ENCODE data around the gene KCNG1. TPM values are rescaled to one million over a fixed set of nuclear protein-coding genes. Genes with fewer than 3 reads are reported as not detected.

Gene KCNG1
- total and polyA plus RNA-seq, 2 of the 8 experiments (the other 6 are each of a cell fraction or from before 2014, with no cell fraction given): 16.0 to 18.0 TPM

- POLR2A ChIA-PET (ENCODE audit: partially characterized antibody): interaction anchor here (2.0 kb wide), 1 partner anchor 16 kb away, joined by 5 read pairs; no protein-coding TSS in a partner anchor
- peaks cover 14 to 20% of the 10 kb centered on the region in 2 experiments for H4K20me1 ChIP-seq (replicated peaks in 1 of 2; ENCODE audit: control insufficient read depth in 1 of 2, insufficient read depth in 2 of 2, low read length in 2 of 2)
These were observed 63.3 kb downstream of the KCNG1 start for GRCh38 chr20:50959543-50960126.

More at GRCh38 chr20:50959543-50960126, 63.3 kb downstream of the KCNG1 start:
- 90% methylated on average over 25 of the region's 25 CpGs; no CpG with 5 or more reads in 1 of the 2 experiments for WGBS, 2 experiments (ENCODE audit: extremely low coverage in 1 of 2, insufficient coverage in 1 of 2, insufficient read length in 1 of 2, insufficient replicate concordance in 2 of 2, low coverage in 1 of 2, low lambda C conversion rate in 2 of 2, missing lambda C conversion rate in 1 of 2)
- Histone ChIP-seq H3K4ac (replicated peaks; ENCODE audit: insufficient read length, low read depth, low read length) (no peak overlapping the region), H2AFZ (ENCODE audit: low read length) (no peak overlapping the region), H3K36me3 (ENCODE audit: control insufficient read depth in 2 of 4, insufficient read depth in 4 of 4, low read length in 3 of 4) (peaks cover 0 to 4% (median 1%) of the 10 kb centered on the region in 4 experiments; a peak in 1 of 8 replicates), H3K27ac (ENCODE audit: low read depth, low read length) (no peak overlapping the region), H3K79me1 (ENCODE audit: low read depth, low read length) (peaks cover 8% of the 10 kb centered on the region; the same call in 1 of the 2 replicates), H3K9ac (replicated peaks in 1 of 4; ENCODE audit: extremely low read depth in 1 of 4, low read depth in 3 of 4, low read length in 3 of 4) (peak overlapping the region in 3 of 4 experiments; percentile 80 to 97 (median 92); a peak in 5 of 7 replicates), H2BK12ac (ENCODE audit: low read depth, low read length) (no peak overlapping the region), H4K5ac (ENCODE audit: insufficient read length, low read depth, low read length) (no peak overlapping the region), H3K9me3 (ENCODE audit: insufficient read depth in 2 of 2, low read depth in 1 of 2, low read length in 1 of 2) (no peaks in the 10 kb centered on the region), H2BK120ac (replicated peaks; ENCODE audit: low read depth, low read length) (no peak overlapping the region), H2BK5ac (ENCODE audit: low read depth, low read length) (peak overlapping the region; percentile 66), H3K27me3 (replicated peaks in 1 of 4; ENCODE audit: control insufficient read depth in 3 of 4, extremely low read depth in 1 of 4, insufficient read depth in 3 of 4, low read length in 3 of 4) (no peaks in the 10 kb centered on the region), H2BK15ac (ENCODE audit: low read length) (no peak overlapping the region), H2BK20ac (ENCODE audit: low read length) (no peak overlapping the region), H3K23me2 (ENCODE audit: low read depth, low read length) (peaks cover 15% of the 10 kb centered on the region), H4K91ac (replicated peaks; ENCODE audit: insufficient read length, low read length) (no peak overlapping the region), H4K8ac (ENCODE audit: extremely low read depth, insufficient read depth, low read length) (peak overlapping the region; percentile 97; the same call in 1 of the 2 replicates), H3K23ac (ENCODE audit: insufficient read length) (no peak overlapping the region), H2AK5ac (ENCODE audit: low read depth, low read length) (no peak overlapping the region; the same call in 1 of the 2 replicates), H3K4me3 (ENCODE audit: extremely low read depth in 1 of 4, insufficient read depth in 2 of 4, low read depth in 3 of 4, low read length in 4 of 4) (peak overlapping the region; percentile 77 to 99 (median 94)), H3K4me2 (ENCODE audit: insufficient read depth in 1 of 2, low read depth in 2 of 2, low read length in 2 of 2) (peak overlapping the region; percentile 96 to 98), H3K56ac (replicated peaks; ENCODE audit: insufficient read length, low read depth, low read length) (no peak overlapping the region), H3K4me1 (replicated peaks in 1 of 4; ENCODE audit: control insufficient read depth in 3 of 4, insufficient read depth in 4 of 4, low read length in 3 of 4) (peaks cover 4 to 8% (median 6%) of the 10 kb centered on the region in 4 experiments), H3K79me2 (ENCODE audit: control insufficient read depth in 1 of 2, insufficient read depth in 2 of 2, low read length in 2 of 2) (peaks cover 23 to 59% of the 10 kb centered on the region in 2 experiments), H3K18ac (ENCODE audit: extremely low read depth, low read length) (no peak overlapping the region), H3K14ac (ENCODE audit: insufficient read length) (no peak overlapping the region)
- CTCF ChIA-PET (ENCODE audit: partially characterized antibody): no interaction called here
- FAIRE-seq (no peak), DNase-seq (ENCODE audit: low read depth in 1 of 2, low spot score in 2 of 2) (no peak)
- TF ChIP-seq NANOG (IDR thresholded peaks at IDR 0.05; ENCODE audit: insufficient read depth, low read depth, low read length, poor library complexity, severe bottlenecking) (no peak), SRF (IDR thresholded peaks at IDR 0.05; ENCODE audit: low read depth, low read length) (no peak), JUND (IDR thresholded peaks at IDR 0.05; ENCODE audit: low read length) (no peak), POLR2A (IDR thresholded peaks at IDR 0.05; ENCODE audit: control extremely low read depth in 1 of 2, low read depth in 2 of 2, low read length in 2 of 2) (no peak), BCL11A (IDR thresholded peaks at IDR 0.05; ENCODE audit: low read depth in 2 of 2, low read length in 2 of 2) (no peak), CTBP2 (IDR thresholded peaks at IDR 0.05; ENCODE audit: borderline replicate concordance, insufficient read depth, insufficient read length, low read length) (no peak)

Measured in H1 (cell line).